ENCODE measurements around the gene NEK6.

- TF ChIP-seq, protein P1, sequence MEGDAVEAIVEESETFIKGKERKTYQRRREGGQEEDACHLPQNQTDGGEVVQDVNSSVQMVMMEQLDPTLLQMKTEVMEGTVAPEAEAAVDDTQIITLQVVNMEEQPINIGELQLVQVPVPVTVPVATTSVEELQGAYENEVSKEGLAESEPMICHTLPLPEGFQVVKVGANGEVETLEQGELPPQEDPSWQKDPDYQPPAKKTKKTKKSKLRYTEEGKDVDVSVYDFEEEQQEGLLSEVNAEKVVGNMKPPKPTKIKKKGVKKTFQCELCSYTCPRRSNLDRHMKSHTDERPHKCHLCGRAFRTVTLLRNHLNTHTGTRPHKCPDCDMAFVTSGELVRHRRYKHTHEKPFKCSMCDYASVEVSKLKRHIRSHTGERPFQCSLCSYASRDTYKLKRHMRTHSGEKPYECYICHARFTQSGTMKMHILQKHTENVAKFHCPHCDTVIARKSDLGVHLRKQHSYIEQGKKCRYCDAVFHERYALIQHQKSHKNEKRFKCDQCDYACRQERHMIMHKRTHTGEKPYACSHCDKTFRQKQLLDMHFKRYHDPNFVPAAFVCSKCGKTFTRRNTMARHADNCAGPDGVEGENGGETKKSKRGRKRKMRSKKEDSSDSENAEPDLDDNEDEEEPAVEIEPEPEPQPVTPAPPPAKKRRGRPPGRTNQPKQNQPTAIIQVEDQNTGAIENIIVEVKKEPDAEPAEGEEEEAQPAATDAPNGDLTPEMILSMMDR (IDR thresholded peaks at IDR 0.05), result no peak
- TF ChIP-seq POLR2A (IDR thresholded peaks at IDR 0.05), result no peak
Observed at GRCh38 chr9:124278054-124278540, 20.3 kb downstream of the NEK6 start.
